H9 (cell line): Measurements from ENCODE around the gene ACAD9. TPM values are rescaled to one million over a fixed set of nuclear protein-coding genes. Genes with fewer than 3 reads are reported as not detected.

Experiments used
- DNase-seq: peaks from one replicate; pipeline ENCODE4 v3.0.0-alpha.2; 2017
- H2AFZ ChIP-seq: one replicate; pipeline ENCODE4 v1.6.1; 2013; ENCODE audit warnings: mild to moderate bottlenecking, low read length, control low read depth, moderate library complexity
- H2AK5ac ChIP-seq: 2 replicates; pipeline ENCODE4 v1.6.1; 2013; ENCODE audit warnings: low read length, control low read depth, mixed read lengths; ENCODE audit not compliant: insufficient read length
- H2BK120ac ChIP-seq: one replicate; pipeline ENCODE4 v1.6.1; 2013; ENCODE audit warnings: low read depth, mild to moderate bottlenecking, low read length, control low read depth, inconsistent platforms; ENCODE audit not compliant: poor library complexity, severe bottlenecking
- H2BK12ac ChIP-seq: 2 replicates; pipeline ENCODE4 v1.6.1; 2013; ENCODE audit warnings: low read length, control low read depth, mixed read lengths, low read depth; ENCODE audit not compliant: insufficient read length
- H2BK15ac ChIP-seq: 2 replicates; pipeline ENCODE4 v1.6.1; 2013; ENCODE audit warnings: low read depth, low read length, control low read depth
- H2BK20ac ChIP-seq: one replicate; pipeline ENCODE4 v1.6.1; 2013; ENCODE audit warnings: low read depth, mild to moderate bottlenecking, low read length, control low read depth, inconsistent platforms; ENCODE audit not compliant: poor library complexity, severe bottlenecking
- H2BK5ac ChIP-seq: 2 replicates; pipeline ENCODE4 v1.6.1; 2013; ENCODE audit warnings: low read length, control low read depth, mixed read lengths; ENCODE audit not compliant: insufficient read length
- H3K14ac ChIP-seq: 2 replicates; pipeline ENCODE4 v1.6.1; 2013; ENCODE audit warnings: low read length, control low read depth; ENCODE audit not compliant: insufficient read depth
- H3K18ac ChIP-seq: 2 replicates; pipeline ENCODE4 v1.6.1; 2013; ENCODE audit warnings: low read depth, mild to moderate bottlenecking, mixed read lengths, low read length, control low read depth; ENCODE audit not compliant: insufficient read length
- H3K23ac ChIP-seq: 2 replicates; pipeline ENCODE4 v1.6.1; 2013; ENCODE audit warnings: low read length, control low read depth, mixed read lengths, low read depth; ENCODE audit not compliant: insufficient read length
- H3K23me2 ChIP-seq: 2 replicates; pipeline ENCODE4 v1.6.1; 2013; ENCODE audit warnings: low read depth, mild to moderate bottlenecking, mixed read lengths, low read length, control low read depth; ENCODE audit not compliant: insufficient read length, poor library complexity, severe bottlenecking
- H3K27ac ChIP-seq: 2 replicates; pipeline ENCODE4 v1.5.1; 2013; ENCODE audit warnings: low read length, control low read depth, mixed read lengths, low read depth; ENCODE audit not compliant: insufficient read length
- H3K27me3 ChIP-seq: 2 replicates; pipeline ENCODE4 v1.6.1; 2013; ENCODE audit warnings: low read length, control low read depth, inconsistent platforms; ENCODE audit not compliant: insufficient read depth
- H3K4ac ChIP-seq: 2 replicates; pipeline ENCODE4 v1.6.1; 2013; ENCODE audit warnings: low read depth, mild to moderate bottlenecking, control low read depth, inconsistent platforms, low read length, moderate library complexity
- H3K4me1 ChIP-seq: 2 replicates; pipeline ENCODE4 v1.6.1; 2013; ENCODE audit warnings: low read length, control low read depth, inconsistent platforms; ENCODE audit not compliant: insufficient read depth
- H3K4me2 ChIP-seq: 2 replicates; pipeline ENCODE4 v1.6.1; 2013; ENCODE audit warnings: low read length, control low read depth, mixed read lengths; ENCODE audit not compliant: insufficient read length, insufficient read depth
- H3K56ac ChIP-seq: 2 replicates; pipeline ENCODE4 v1.6.1; 2013; ENCODE audit warnings: low read depth, mild to moderate bottlenecking, mixed read lengths, low read length, control low read depth; ENCODE audit not compliant: insufficient read length
- H3K79me1 ChIP-seq: 2 replicates; pipeline ENCODE4 v1.6.1; 2013; ENCODE audit warnings: low read depth, mild to moderate bottlenecking, moderate library complexity, low read length, control low read depth, inconsistent platforms; ENCODE audit not compliant: insufficient read depth, poor library complexity, severe bottlenecking
- H3K79me2 ChIP-seq: 2 replicates; pipeline ENCODE4 v1.6.1; 2013; ENCODE audit warnings: low read length, control low read depth, inconsistent platforms; ENCODE audit not compliant: insufficient read depth
- H3K9ac ChIP-seq: 2 replicates; pipeline ENCODE4 v1.6.1; 2013; ENCODE audit warnings: low read length, control low read depth, mixed read lengths; ENCODE audit not compliant: insufficient read length; ENCODE audit errors: extremely low read depth
- H3K9me3 ChIP-seq: one replicate; pipeline ENCODE4 v1.6.1; 2013; ENCODE audit warnings: low read depth, low read length, inconsistent platforms; ENCODE audit not compliant: control insufficient read depth
- H3T11ph ChIP-seq: one replicate; pipeline ENCODE4 v1.6.1; 2013; ENCODE audit warnings: mild to moderate bottlenecking, low read length, control low read depth, inconsistent platforms
- H4K20me1 ChIP-seq: one replicate; pipeline ENCODE4 v1.6.1; 2013; ENCODE audit not compliant: control insufficient read depth, insufficient read length, insufficient read depth
- H4K5ac ChIP-seq: 2 replicates; pipeline ENCODE4 v1.6.1; 2013; ENCODE audit warnings: low read depth, mild to moderate bottlenecking, mixed read lengths, low read length, control low read depth; ENCODE audit not compliant: insufficient read length
- H4K8ac ChIP-seq: replicated peaks from 2 replicates; pipeline ENCODE4 v1.6.1; 2013; ENCODE audit warnings: low read length, control low read depth, mixed read lengths, low read depth; ENCODE audit not compliant: insufficient read length
- H4K91ac ChIP-seq: 2 replicates; pipeline ENCODE4 v1.6.1; 2013; ENCODE audit warnings: low read depth, mild to moderate bottlenecking, moderate library complexity, mixed read lengths, low read length, control low read depth; ENCODE audit not compliant: insufficient read length
- H3K27ac Mint-ChIP-seq, 3 experiments: 2 replicates in 2 of 3; 3 replicates in 1 of 3; pipeline ENCODE4 v1.8.0; 2020 to 2021; ENCODE audit warnings: mixed read lengths in 3 of 3, mild to moderate bottlenecking in 1 of 3, moderate library complexity in 1 of 3
- H3K27me3 Mint-ChIP-seq: 2 replicates; pipeline ENCODE4 v1.8.0; 2021; ENCODE audit warnings: low read depth, mild to moderate bottlenecking, moderate library complexity, mixed read lengths
- H3K36me3 Mint-ChIP-seq, 3 experiments: 2 replicates in 2 of 3; 3 replicates in 1 of 3; pipeline ENCODE4 v1.8.0; 2020 to 2021; ENCODE audit warnings: low read depth in 3 of 3, mixed read lengths in 3 of 3; ENCODE audit not compliant: insufficient read depth in 1 of 3
- H3K4me1 Mint-ChIP-seq, 2 experiments: 2 replicates each; pipeline ENCODE4 v1.8.0; 2020; ENCODE audit warnings: mixed read lengths in 2 of 2
- H3K4me3 Mint-ChIP-seq, 2 experiments: 2 replicates in 1 of 2; 3 replicates in 1 of 2; pipeline ENCODE4 v1.8.0; 2020 to 2021; ENCODE audit warnings: mild to moderate bottlenecking in 2 of 2, mixed read lengths in 2 of 2, moderate library complexity in 1 of 2
- H3K9me3 Mint-ChIP-seq, 2 experiments: 2 replicates in 1 of 2; 3 replicates in 1 of 2; pipeline ENCODE4 v1.8.0; 2020; ENCODE audit warnings: mild to moderate bottlenecking in 2 of 2, mixed read lengths in 2 of 2, moderate library complexity in 1 of 2
- CTCF ChIP-seq: fragments of 200-600 bp; sonication (generic); conservative IDR thresholded peaks from 3 replicates; pipeline ENCODE4 v1.8.0; 2021; ENCODE audit warnings: antibody characterized with exemption, mild to moderate bottlenecking
- WGBS: extraction: QIAGEN DNeasy Blood & Tissue Kit; methylation state at CpG from one replicate; pipeline ENCODE4 v1.1.7; 2013; ENCODE audit warnings: missing lambda C conversion rate, low lambda C conversion rate, mixed read lengths; ENCODE audit not compliant: insufficient read length; ENCODE audit errors: extremely low coverage; 5-methylcytosine and 5-hydroxymethylcytosine counted together
- total RNA-seq: library from RNA; stranded (reverse); gene quantifications from 2 replicates; pipeline ENCODE4 v1.2.1, GENCODE V29; 2021

ACAD9 gene
- total RNA-seq, 1 experiment from 2014 or later = 43.1 TPM

- TF ChIP-seq CTCF = no peak
Measured at GRCh38 chr3:128932516-128933212, 53.2 kb downstream of the ACAD9 start.

More at GRCh38 chr3:128932516-128933212, 53.2 kb downstream of the ACAD9 start:
- no peak overlapping the region for H2BK120ac ChIP-seq
- H3K27me3 ChIP-seq = no peaks in the 10 kb centered on the region
- no peak for DNase-seq
- no peak overlapping the region for H3K18ac ChIP-seq
- Mint-ChIP-seq H3K27ac (no peak overlapping the region), H3K36me3 (0 out of 7 replicates have a peak, but pooled peaks cover 0 to 5% (median 0%) of the 10 kb centered on the region in 3 experiments), H3K4me3 (no peak overlapping the region), H3K9me3 (peaks cover 18% of the 10 kb centered on the region in 2 experiments), H3K27me3 (peaks cover 10% of the 10 kb centered on the region), H3K4me1 (peaks cover 0 to 2% of the 10 kb centered on the region in 2 experiments; a peak in 1 of 4 replicates)
- H3K9ac ChIP-seq = no peak overlapping the region
- no peak overlapping the region for H2BK20ac ChIP-seq
- H3K79me2 ChIP-seq = no peaks in the 10 kb centered on the region
- H3K79me1 ChIP-seq = no peaks in the 10 kb centered on the region
- H4K5ac ChIP-seq = no peak overlapping the region
- no peak overlapping the region for H2AFZ ChIP-seq
- no CpG with 5 or more reads among the region's 12 CpGs for WGBS
- no peaks in the 10 kb centered on the region for H3K9me3 ChIP-seq
- no peak overlapping the region for H3K14ac ChIP-seq
- H2BK12ac ChIP-seq = no peak overlapping the region
- no peak overlapping the region for H3K23ac ChIP-seq
- no peak overlapping the region for H3K4ac ChIP-seq
- H4K8ac ChIP-seq = no peak overlapping the region
- H3K56ac ChIP-seq = no peak overlapping the region
- H3T11ph ChIP-seq = no peak overlapping the region
- H2AK5ac ChIP-seq = no peak overlapping the region
- H2BK15ac ChIP-seq = no peak overlapping the region
- H3K23me2 ChIP-seq = no peaks in the 10 kb centered on the region
- no peaks in the 10 kb centered on the region for H4K20me1 ChIP-seq
- H4K91ac ChIP-seq = no peak overlapping the region
- no peak overlapping the region for H2BK5ac ChIP-seq
- H3K27ac ChIP-seq = no peak overlapping the region
- H3K4me1 ChIP-seq = no peaks in the 10 kb centered on the region
- H3K4me2 ChIP-seq = no peak overlapping the region
